ENCODE results near the gene ADGRA1.

GRCh38 chr10:133113847-133114246 is 26.1 kb downstream of the ADGRA1 start:
- TF ChIP-seq CTCF (IDR thresholded peaks at IDR 0.05) (no peak), POLR2A (IDR thresholded peaks at IDR 0.05) (no peak), EP300 (IDR thresholded peaks at IDR 0.05) (no peak), POLR2AphosphoS5 (IDR thresholded peaks at IDR 0.05) (no peak)
